H9 (cell line): ENCODE data around the gene S100A4. TPM values are rescaled to one million over a fixed set of nuclear protein-coding genes. Genes with fewer than 3 reads are reported as not detected.

Source experiments
- DNase-seq: peaks from one replicate; pipeline ENCODE4 v3.0.0-alpha.2; 2017
- H2AFZ ChIP-seq: one replicate; pipeline ENCODE4 v1.6.1; 2013; ENCODE audit warnings: mild to moderate bottlenecking, low read length, control low read depth, moderate library complexity
- H2AK5ac ChIP-seq: 2 replicates; pipeline ENCODE4 v1.6.1; 2013; ENCODE audit warnings: low read length, control low read depth, mixed read lengths; ENCODE audit not compliant: insufficient read length
- H2BK120ac ChIP-seq: one replicate; pipeline ENCODE4 v1.6.1; 2013; ENCODE audit warnings: low read depth, mild to moderate bottlenecking, low read length, control low read depth, inconsistent platforms; ENCODE audit not compliant: poor library complexity, severe bottlenecking
- H2BK12ac ChIP-seq: 2 replicates; pipeline ENCODE4 v1.6.1; 2013; ENCODE audit warnings: low read length, control low read depth, mixed read lengths, low read depth; ENCODE audit not compliant: insufficient read length
- H2BK15ac ChIP-seq: 2 replicates; pipeline ENCODE4 v1.6.1; 2013; ENCODE audit warnings: low read depth, low read length, control low read depth
- H2BK20ac ChIP-seq: one replicate; pipeline ENCODE4 v1.6.1; 2013; ENCODE audit warnings: low read depth, mild to moderate bottlenecking, low read length, control low read depth, inconsistent platforms; ENCODE audit not compliant: poor library complexity, severe bottlenecking
- H2BK5ac ChIP-seq: 2 replicates; pipeline ENCODE4 v1.6.1; 2013; ENCODE audit warnings: low read length, control low read depth, mixed read lengths; ENCODE audit not compliant: insufficient read length
- H3K14ac ChIP-seq: 2 replicates; pipeline ENCODE4 v1.6.1; 2013; ENCODE audit warnings: low read length, control low read depth; ENCODE audit not compliant: insufficient read depth
- H3K18ac ChIP-seq: 2 replicates; pipeline ENCODE4 v1.6.1; 2013; ENCODE audit warnings: low read depth, mild to moderate bottlenecking, mixed read lengths, low read length, control low read depth; ENCODE audit not compliant: insufficient read length
- H3K23ac ChIP-seq: 2 replicates; pipeline ENCODE4 v1.6.1; 2013; ENCODE audit warnings: low read length, control low read depth, mixed read lengths, low read depth; ENCODE audit not compliant: insufficient read length
- H3K23me2 ChIP-seq: 2 replicates; pipeline ENCODE4 v1.6.1; 2013; ENCODE audit warnings: low read depth, mild to moderate bottlenecking, mixed read lengths, low read length, control low read depth; ENCODE audit not compliant: insufficient read length, poor library complexity, severe bottlenecking
- H3K27ac ChIP-seq: 2 replicates; pipeline ENCODE4 v1.5.1; 2013; ENCODE audit warnings: low read length, control low read depth, mixed read lengths, low read depth; ENCODE audit not compliant: insufficient read length
- H3K27me3 ChIP-seq: 2 replicates; pipeline ENCODE4 v1.6.1; 2013; ENCODE audit warnings: low read length, control low read depth, inconsistent platforms; ENCODE audit not compliant: insufficient read depth
- H3K4ac ChIP-seq: 2 replicates; pipeline ENCODE4 v1.6.1; 2013; ENCODE audit warnings: low read depth, mild to moderate bottlenecking, control low read depth, inconsistent platforms, low read length, moderate library complexity
- H3K4me1 ChIP-seq: 2 replicates; pipeline ENCODE4 v1.6.1; 2013; ENCODE audit warnings: low read length, control low read depth, inconsistent platforms; ENCODE audit not compliant: insufficient read depth
- H3K4me2 ChIP-seq: 2 replicates; pipeline ENCODE4 v1.6.1; 2013; ENCODE audit warnings: low read length, control low read depth, mixed read lengths; ENCODE audit not compliant: insufficient read length, insufficient read depth
- H3K56ac ChIP-seq: 2 replicates; pipeline ENCODE4 v1.6.1; 2013; ENCODE audit warnings: low read depth, mild to moderate bottlenecking, mixed read lengths, low read length, control low read depth; ENCODE audit not compliant: insufficient read length
- H3K79me1 ChIP-seq: 2 replicates; pipeline ENCODE4 v1.6.1; 2013; ENCODE audit warnings: low read depth, mild to moderate bottlenecking, moderate library complexity, low read length, control low read depth, inconsistent platforms; ENCODE audit not compliant: insufficient read depth, poor library complexity, severe bottlenecking
- H3K79me2 ChIP-seq: 2 replicates; pipeline ENCODE4 v1.6.1; 2013; ENCODE audit warnings: low read length, control low read depth, inconsistent platforms; ENCODE audit not compliant: insufficient read depth
- H3K9ac ChIP-seq: 2 replicates; pipeline ENCODE4 v1.6.1; 2013; ENCODE audit warnings: low read length, control low read depth, mixed read lengths; ENCODE audit not compliant: insufficient read length; ENCODE audit errors: extremely low read depth
- H3K9me3 ChIP-seq: one replicate; pipeline ENCODE4 v1.6.1; 2013; ENCODE audit warnings: low read depth, low read length, inconsistent platforms; ENCODE audit not compliant: control insufficient read depth
- H3T11ph ChIP-seq: one replicate; pipeline ENCODE4 v1.6.1; 2013; ENCODE audit warnings: mild to moderate bottlenecking, low read length, control low read depth, inconsistent platforms
- H4K20me1 ChIP-seq: one replicate; pipeline ENCODE4 v1.6.1; 2013; ENCODE audit not compliant: control insufficient read depth, insufficient read length, insufficient read depth
- H4K5ac ChIP-seq: 2 replicates; pipeline ENCODE4 v1.6.1; 2013; ENCODE audit warnings: low read depth, mild to moderate bottlenecking, mixed read lengths, low read length, control low read depth; ENCODE audit not compliant: insufficient read length
- H4K8ac ChIP-seq: replicated peaks from 2 replicates; pipeline ENCODE4 v1.6.1; 2013; ENCODE audit warnings: low read length, control low read depth, mixed read lengths, low read depth; ENCODE audit not compliant: insufficient read length
- H4K91ac ChIP-seq: 2 replicates; pipeline ENCODE4 v1.6.1; 2013; ENCODE audit warnings: low read depth, mild to moderate bottlenecking, moderate library complexity, mixed read lengths, low read length, control low read depth; ENCODE audit not compliant: insufficient read length
- H3K27ac Mint-ChIP-seq, 3 experiments: 2 replicates in 2 of 3; 3 replicates in 1 of 3; pipeline ENCODE4 v1.8.0; 2020 to 2021; ENCODE audit warnings: mixed read lengths in 3 of 3, mild to moderate bottlenecking in 1 of 3, moderate library complexity in 1 of 3
- H3K27me3 Mint-ChIP-seq: 2 replicates; pipeline ENCODE4 v1.8.0; 2021; ENCODE audit warnings: low read depth, mild to moderate bottlenecking, moderate library complexity, mixed read lengths
- H3K36me3 Mint-ChIP-seq, 3 experiments: 2 replicates in 2 of 3; 3 replicates in 1 of 3; pipeline ENCODE4 v1.8.0; 2020 to 2021; ENCODE audit warnings: low read depth in 3 of 3, mixed read lengths in 3 of 3; ENCODE audit not compliant: insufficient read depth in 1 of 3
- H3K4me1 Mint-ChIP-seq, 2 experiments: 2 replicates each; pipeline ENCODE4 v1.8.0; 2020; ENCODE audit warnings: mixed read lengths in 2 of 2
- H3K4me3 Mint-ChIP-seq, 2 experiments: 2 replicates in 1 of 2; 3 replicates in 1 of 2; pipeline ENCODE4 v1.8.0; 2020 to 2021; ENCODE audit warnings: mild to moderate bottlenecking in 2 of 2, mixed read lengths in 2 of 2, moderate library complexity in 1 of 2
- H3K9me3 Mint-ChIP-seq, 2 experiments: 2 replicates in 1 of 2; 3 replicates in 1 of 2; pipeline ENCODE4 v1.8.0; 2020; ENCODE audit warnings: mild to moderate bottlenecking in 2 of 2, mixed read lengths in 2 of 2, moderate library complexity in 1 of 2
- WGBS: extraction: QIAGEN DNeasy Blood & Tissue Kit; methylation state at CpG from one replicate; pipeline ENCODE4 v1.1.7; 2013; ENCODE audit warnings: missing lambda C conversion rate, low lambda C conversion rate, mixed read lengths; ENCODE audit not compliant: insufficient read length; ENCODE audit errors: extremely low coverage; 5-methylcytosine and 5-hydroxymethylcytosine counted together
- total RNA-seq: library from RNA; stranded (reverse); gene quantifications from 2 replicates; pipeline ENCODE4 v1.2.1, GENCODE V29; 2021
- TF ChIP-seq, protein P1 (sequence below): fragments of 200-600 bp; sonication (generic); conservative IDR thresholded peaks from 3 replicates; pipeline ENCODE4 v1.8.0; 2021; ENCODE audit warnings: antibody characterized with exemption, mild to moderate bottlenecking

The S100A4 gene
- total RNA-seq, 1 experiment from 2014 or later, result 9.0 TPM

DNA sequence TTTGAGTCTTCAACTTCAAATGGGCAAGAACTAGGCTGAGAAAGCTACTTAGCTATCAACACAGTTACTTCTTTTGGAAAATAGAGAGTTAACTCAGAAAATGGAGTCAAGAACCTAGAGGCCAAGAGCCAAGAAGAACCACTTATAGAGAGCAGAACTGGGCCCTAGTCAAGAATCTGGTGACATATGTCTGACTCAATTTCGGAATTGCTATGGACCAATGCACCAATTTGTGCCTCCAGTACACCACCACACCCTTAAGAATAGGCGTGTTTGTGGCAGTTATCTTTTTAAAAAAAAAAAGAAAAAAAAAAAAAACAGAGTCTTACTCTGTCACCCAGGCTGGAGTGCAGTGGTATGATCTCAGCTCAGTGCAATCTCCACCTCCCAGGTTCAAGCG lies 12.3 kb upstream of the S100A4 start:
- Mint-ChIP-seq H3K36me3 (no peaks in the 10 kb centered on the region), H3K27me3 (no peaks in the 10 kb centered on the region; the same call in 1 of the 2 replicates)

More for the DNA sequence above, 12.3 kb upstream of the S100A4 start:
- Histone ChIP-seq H2BK120ac (no peak overlapping the region), H3K9me3 (no peaks in the 10 kb centered on the region), H3K4me1 (no peaks in the 10 kb centered on the region), H2BK20ac (no peak overlapping the region), H3K56ac (no peak overlapping the region), H4K5ac (no peak overlapping the region), H3K23me2 (no peaks in the 10 kb centered on the region), H3K4ac (no peak overlapping the region), H3K18ac (no peak overlapping the region), H3K23ac (no peak overlapping the region), H3T11ph (no peak overlapping the region), H2AFZ (no peak overlapping the region), H3K27me3 (no peaks in the 10 kb centered on the region), H4K91ac (no peak overlapping the region), H3K14ac (no peak overlapping the region), H3K79me2 (no peaks in the 10 kb centered on the region), H2AK5ac (no peak overlapping the region), H4K20me1 (no peaks in the 10 kb centered on the region), H4K8ac (no peak overlapping the region), H3K4me2 (no peak overlapping the region), H3K79me1 (no peaks in the 10 kb centered on the region), H2BK5ac (no peak overlapping the region), H2BK15ac (no peak overlapping the region), H3K9ac (no peak overlapping the region), H2BK12ac (no peak overlapping the region), H3K27ac (no peak overlapping the region)
- TF ChIP-seq, protein P1, sequence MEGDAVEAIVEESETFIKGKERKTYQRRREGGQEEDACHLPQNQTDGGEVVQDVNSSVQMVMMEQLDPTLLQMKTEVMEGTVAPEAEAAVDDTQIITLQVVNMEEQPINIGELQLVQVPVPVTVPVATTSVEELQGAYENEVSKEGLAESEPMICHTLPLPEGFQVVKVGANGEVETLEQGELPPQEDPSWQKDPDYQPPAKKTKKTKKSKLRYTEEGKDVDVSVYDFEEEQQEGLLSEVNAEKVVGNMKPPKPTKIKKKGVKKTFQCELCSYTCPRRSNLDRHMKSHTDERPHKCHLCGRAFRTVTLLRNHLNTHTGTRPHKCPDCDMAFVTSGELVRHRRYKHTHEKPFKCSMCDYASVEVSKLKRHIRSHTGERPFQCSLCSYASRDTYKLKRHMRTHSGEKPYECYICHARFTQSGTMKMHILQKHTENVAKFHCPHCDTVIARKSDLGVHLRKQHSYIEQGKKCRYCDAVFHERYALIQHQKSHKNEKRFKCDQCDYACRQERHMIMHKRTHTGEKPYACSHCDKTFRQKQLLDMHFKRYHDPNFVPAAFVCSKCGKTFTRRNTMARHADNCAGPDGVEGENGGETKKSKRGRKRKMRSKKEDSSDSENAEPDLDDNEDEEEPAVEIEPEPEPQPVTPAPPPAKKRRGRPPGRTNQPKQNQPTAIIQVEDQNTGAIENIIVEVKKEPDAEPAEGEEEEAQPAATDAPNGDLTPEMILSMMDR, result no peak
- H3K27ac Mint-ChIP-seq, result no peak overlapping the region
- no peak overlapping the region for H3K4me3 Mint-ChIP-seq
- no peaks in the 10 kb centered on the region for H3K9me3 Mint-ChIP-seq
- DNase-seq, result no peak
- no CpG with 5 or more reads among the region's 3 CpGs for WGBS
- peaks cover 0 to 5% of the 10 kb centered on the region in 2 experiments; a peak in 2 of 4 replicates for H3K4me1 Mint-ChIP-seq
